ENCODE results near the gene MAST3.

GRCh38 chr19:18171605-18172327 lies 74.2 kb downstream of the MAST3 start:
- TF ChIP-seq CTCF (IDR thresholded peaks at IDR 0.05; ENCODE audit: insufficient read depth, low read length, poor library complexity, severe bottlenecking) (no peak), EZH2phosphoT487 (conservative IDR thresholded peaks at IDR 0.05; ENCODE audit: low read length) (no peak)

All from SU-DHL-6 (cell line).